ENCODE data around the gene SLC17A7. TPM values are rescaled to one million over a fixed set of nuclear protein-coding genes. Genes with fewer than 3 reads are reported as not detected.

SLC17A7 gene
- total and polyA plus RNA-seq, 2 of the 13 experiments (the other 11 are each of a cell fraction or from before 2014, with no cell fraction given), result 0.32 TPM; not detected in 1

GRCh38 chr19:49453013-49453756, 11.9 kb upstream of the SLC17A7 start, which contains the start of gene ALDH16A1 (continued):
- TF ChIP-seq MTERF4 (CRISPR knock-in tag; IDR thresholded peaks at IDR 0.05) (no peak), SP4 (CRISPR knock-in tag; IDR thresholded peaks at IDR 0.05) (peak; percentile 95), ZNF382 (CRISPR knock-in tag; IDR thresholded peaks at IDR 0.05; ENCODE audit: borderline replicate concordance) (no peak), CEBPB (IDR thresholded peaks at IDR 0.05; ENCODE audit: borderline replicate concordance, low read depth, low read length) (no peak), ZNF354B (CRISPR knock-in tag; IDR thresholded peaks at IDR 0.05) (no peak), SNAI1 (CRISPR knock-in tag; IDR thresholded peaks at IDR 0.05; ENCODE audit: borderline replicate concordance) (peak; percentile 67; the same call in 1 of the 2 replicates), SRF (IDR thresholded peaks at IDR 0.05; ENCODE audit: low read depth, low read length) (no peak), FOXK1 (CRISPR knock-in tag; IDR thresholded peaks at IDR 0.05; ENCODE audit: borderline replicate concordance, low read depth) (peak; percentile 29), PAF1 (CRISPR knock-in tag; IDR thresholded peaks at IDR 0.05) (no peak), ZNF619 (CRISPR knock-in tag; IDR thresholded peaks at IDR 0.05) (peak; percentile 70), ELF3 (CRISPR knock-in tag; IDR thresholded peaks at IDR 0.05) (peak; percentile 17), EZH2 (conservative IDR thresholded peaks at IDR 0.05; ENCODE audit: low read depth, low read length) (no peak), ZNF367 (CRISPR knock-in tag; IDR thresholded peaks at IDR 0.05; ENCODE audit: borderline replicate concordance) (no peak), MED13 (CRISPR knock-in tag; IDR thresholded peaks at IDR 0.05) (no peak), ZFYVE20 (CRISPR knock-in tag; IDR thresholded peaks at IDR 0.05; ENCODE audit: borderline replicate concordance, low read depth) (0 out of 2 replicates have a peak, but pooled peaks have one; percentile 44), STAT6 (CRISPR knock-in tag; IDR thresholded peaks at IDR 0.05; ENCODE audit: borderline replicate concordance) (peak; percentile 76), RFX3 (CRISPR knock-in tag; IDR thresholded peaks at IDR 0.05) (no peak), MAFK (conservative IDR thresholded peaks at IDR 0.05 in 1 of 2, IDR thresholded peaks at IDR 0.05 in 1 of 2; ENCODE audit: low read length in 2 of 2) (no peak), KMT2B (CRISPR knock-in tag; IDR thresholded peaks at IDR 0.05) (no peak; the same call in 1 of the 2 replicates), ZNF34 (CRISPR knock-in tag; IDR thresholded peaks at IDR 0.05; ENCODE audit: borderline replicate concordance) (no peak), POLR2AphosphoS5 (IDR thresholded peaks at IDR 0.05; ENCODE audit: low read depth, low read length) (peak; percentile 99), HDAC2 (CRISPR knock-in tag; IDR thresholded peaks at IDR 0.05) (no peak), EHMT2 (IDR thresholded peaks at IDR 0.05; ENCODE audit: borderline replicate concordance, low read depth, low read length) (no peak), GTF2F1 (IDR thresholded peaks at IDR 0.05; ENCODE audit: low read length) (no peak; the same call in 1 of the 2 replicates), ATM (IDR thresholded peaks at IDR 0.05; ENCODE audit: borderline replicate concordance) (no peak), RCOR2 (CRISPR knock-in tag; IDR thresholded peaks at IDR 0.05) (peak; percentile 1; the same call in 1 of the 2 replicates), ZNF839 (CRISPR knock-in tag; IDR thresholded peaks at IDR 0.05; ENCODE audit: borderline replicate concordance) (0 out of 2 replicates have a peak, but pooled peaks have one; percentile 11), JDP2 (CRISPR knock-in tag; IDR thresholded peaks at IDR 0.05; ENCODE audit: borderline replicate concordance) (no peak), NAIF1 (CRISPR knock-in tag; IDR thresholded peaks at IDR 0.05; ENCODE audit: borderline replicate concordance) (no peak)
